ENCODE measurements around the gene SSR4. TPM values are rescaled to one million over a fixed set of nuclear protein-coding genes. Genes with fewer than 3 reads are reported as not detected.

SSR4 gene
- total RNA-seq, 1 experiment from 2014 or later: 179 TPM

- H3K27me3 ChIP-seq (ENCODE audit: insufficient read depth, low read length): no peaks in the 10 kb centered on the region
- no peak overlapping the region for H2BK120ac ChIP-seq (ENCODE audit: low read depth, low read length, poor library complexity, severe bottlenecking)
- no peak overlapping the region for H3K4ac ChIP-seq (ENCODE audit: low read depth, low read length)
- H2AFZ ChIP-seq (ENCODE audit: low read length): no peak overlapping the region
- peak overlapping the region; percentile 18 for H3K4me2 ChIP-seq (ENCODE audit: insufficient read depth, insufficient read length, low read length)
- WGBS (ENCODE audit: extremely low coverage, insufficient read length, low lambda C conversion rate): no CpG with 5 or more reads among the region's 27 CpGs
- no peak overlapping the region for H2BK5ac ChIP-seq (ENCODE audit: insufficient read length, low read length)
- H3K23me2 ChIP-seq (ENCODE audit: insufficient read length, low read depth, low read length, poor library complexity, severe bottlenecking): peaks cover 5% of the 10 kb centered on the region
- no peak overlapping the region for H3K14ac ChIP-seq (ENCODE audit: insufficient read depth, low read length)
- peaks cover 28% of the 10 kb centered on the region; the same call in 1 of the 2 replicates for H3K79me2 ChIP-seq (ENCODE audit: insufficient read depth, low read length)
- no peak overlapping the region for H3K27ac ChIP-seq (ENCODE audit: insufficient read length, low read depth, low read length)
- peaks cover 6% of the 10 kb centered on the region for H3K9me3 ChIP-seq (ENCODE audit: control insufficient read depth, low read depth, low read length)
- H3K9ac ChIP-seq (ENCODE audit: extremely low read depth, insufficient read length, low read length): no peak overlapping the region
- H3K56ac ChIP-seq (ENCODE audit: insufficient read length, low read depth, low read length): no peak overlapping the region
- H4K91ac ChIP-seq (ENCODE audit: insufficient read length, low read depth, low read length): no peak overlapping the region
- Mint-ChIP-seq H3K27me3 (ENCODE audit: low read depth) (peaks cover 6% of the 10 kb centered on the region), H3K4me1 (peaks cover 23 to 40% of the 10 kb centered on the region in 2 experiments), H3K4me3 (peak overlapping the region; percentile 80 to 89), H3K36me3 (ENCODE audit: insufficient read depth in 1 of 3, low read depth in 3 of 3) (peaks cover 11 to 24% (median 13%) of the 10 kb centered on the region in 3 experiments), H3K27ac (peak overlapping the region in 1 of 3 experiments; percentile 82; a peak in 2 of 7 replicates), H3K9me3 (peaks cover 55 to 70% of the 10 kb centered on the region in 2 experiments)
- no peak overlapping the region for H2BK15ac ChIP-seq (ENCODE audit: low read depth, low read length)
- H4K8ac ChIP-seq (replicated peaks; ENCODE audit: insufficient read length, low read depth, low read length): no peak overlapping the region
- H3K4me1 ChIP-seq (ENCODE audit: insufficient read depth, low read length): peaks cover 3% of the 10 kb centered on the region; the same call in 1 of the 2 replicates
- H2BK12ac ChIP-seq (ENCODE audit: insufficient read length, low read depth, low read length): no peak overlapping the region
- no peak overlapping the region for H3T11ph ChIP-seq (ENCODE audit: low read length)
- no peaks in the 10 kb centered on the region for H3K79me1 ChIP-seq (ENCODE audit: insufficient read depth, low read depth, low read length, poor library complexity, severe bottlenecking)
- no peak for TF ChIP-seq CTCF (conservative IDR thresholded peaks at IDR 0.05)
- no peak overlapping the region for H3K23ac ChIP-seq (ENCODE audit: insufficient read length, low read depth, low read length)
- no peak overlapping the region for H4K5ac ChIP-seq (ENCODE audit: insufficient read length, low read depth, low read length)
- H2AK5ac ChIP-seq (ENCODE audit: insufficient read length, low read length): no peak overlapping the region
- H4K20me1 ChIP-seq (ENCODE audit: control insufficient read depth, insufficient read depth, insufficient read length): no peaks in the 10 kb centered on the region
- H3K18ac ChIP-seq (ENCODE audit: insufficient read length, low read depth, low read length): no peak overlapping the region
- H2BK20ac ChIP-seq (ENCODE audit: low read depth, low read length, poor library complexity, severe bottlenecking): no peak overlapping the region
- DNase-seq: no peak
These were observed 35.0 kb downstream of the SSR4 start for GRCh38 chrX:153829549-153829798.

Measured in H9 (cell line).